Left ventricle myocardium inferior (tissue), 1 donor: ENCODE measurements around the gene OR5H14. TPM values are rescaled to one million over a fixed set of nuclear protein-coding genes. Genes with fewer than 3 reads are reported as not detected.

Source experiments
- DNase-seq: peaks from one replicate; pipeline ENCODE4 v3.0.0-alpha.2; 2020
- H3K27ac ChIP-seq: fragments of 200-600 bp; replicated peaks from 2 replicates; pipeline ENCODE4 v1.8.0; 2021
- H3K27me3 ChIP-seq: fragments of 200-600 bp; 2 replicates; pipeline ENCODE4 v1.8.0; 2021; ENCODE audit warnings: low read depth
- H3K36me3 ChIP-seq: fragments of 200-600 bp; 2 replicates; pipeline ENCODE4 v1.8.0; 2021
- H3K4me1 ChIP-seq: fragments of 200-600 bp; 2 replicates; pipeline ENCODE4 v1.8.0; 2021
- H3K4me3 ChIP-seq: fragments of 200-600 bp; 2 replicates; pipeline ENCODE4 v1.8.0; 2021; ENCODE audit warnings: mild to moderate bottlenecking, moderate library complexity
- H3K9me3 ChIP-seq: fragments of 200-600 bp; replicated peaks from 2 replicates; pipeline ENCODE4 v1.8.0; 2021
- intact Hi-C: fragments of 100-400 bp; cut with micrococcal nuclease; formaldehyde crosslinking; loops from one replicate; pipeline ENCODE4 v1.11.0; 2022
- long read RNA-seq: library from polyadenylated mRNA; unstranded; transcript quantifications from one replicate; pipeline ENCODE4 v2.0.0, GENCODE V29; 2021
- total RNA-seq: library from RNA; stranded (reverse); fragmentation: NEBNext Ultra II Directional; extraction: Animal tissue kit (Norgen Biotek cat#: 25700); gene quantifications from one replicate; pipeline ENCODE4 v1.2.1, GENCODE V29; 2021
- TF ChIP-seq, protein P1 (sequence below): fragments of 200-600 bp; IDR thresholded peaks from 2 replicates; pipeline ENCODE4 v1.8.0; 2021; ENCODE audit warnings: antibody characterized with exemption, mild to moderate bottlenecking, borderline replicate concordance
- donor health status: DM: no; HTN: yes; CAD: no; lungs with severe emphysema.

Gene OR5H14
- total RNA-seq: not detected
- long read RNA-seq: 0 reads

GRCh38 chr3:98147179-98147578 lies at the start of gene OR5H14:
Gene OR5H14 (plus strand): TSS chr3:98147479. CDS start chr3:98149386, 1,907 bp downstream.
- Histone ChIP-seq H3K27me3 (no peaks in the 10 kb centered on the region), H3K4me3 (no peak within 1 kb of the TSS), H3K36me3 (no peaks in the 10 kb centered on the region), H3K4me1 (no peaks in the 10 kb centered on the region), H3K27ac (no peak within 1 kb of the TSS), H3K9me3 (peaks cover 9% of the 10 kb centered on the region)
- TF ChIP-seq, protein P1, sequence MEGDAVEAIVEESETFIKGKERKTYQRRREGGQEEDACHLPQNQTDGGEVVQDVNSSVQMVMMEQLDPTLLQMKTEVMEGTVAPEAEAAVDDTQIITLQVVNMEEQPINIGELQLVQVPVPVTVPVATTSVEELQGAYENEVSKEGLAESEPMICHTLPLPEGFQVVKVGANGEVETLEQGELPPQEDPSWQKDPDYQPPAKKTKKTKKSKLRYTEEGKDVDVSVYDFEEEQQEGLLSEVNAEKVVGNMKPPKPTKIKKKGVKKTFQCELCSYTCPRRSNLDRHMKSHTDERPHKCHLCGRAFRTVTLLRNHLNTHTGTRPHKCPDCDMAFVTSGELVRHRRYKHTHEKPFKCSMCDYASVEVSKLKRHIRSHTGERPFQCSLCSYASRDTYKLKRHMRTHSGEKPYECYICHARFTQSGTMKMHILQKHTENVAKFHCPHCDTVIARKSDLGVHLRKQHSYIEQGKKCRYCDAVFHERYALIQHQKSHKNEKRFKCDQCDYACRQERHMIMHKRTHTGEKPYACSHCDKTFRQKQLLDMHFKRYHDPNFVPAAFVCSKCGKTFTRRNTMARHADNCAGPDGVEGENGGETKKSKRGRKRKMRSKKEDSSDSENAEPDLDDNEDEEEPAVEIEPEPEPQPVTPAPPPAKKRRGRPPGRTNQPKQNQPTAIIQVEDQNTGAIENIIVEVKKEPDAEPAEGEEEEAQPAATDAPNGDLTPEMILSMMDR: no peak
- no peak for DNase-seq
- intact Hi-C loops: no loop called here

DNA sequence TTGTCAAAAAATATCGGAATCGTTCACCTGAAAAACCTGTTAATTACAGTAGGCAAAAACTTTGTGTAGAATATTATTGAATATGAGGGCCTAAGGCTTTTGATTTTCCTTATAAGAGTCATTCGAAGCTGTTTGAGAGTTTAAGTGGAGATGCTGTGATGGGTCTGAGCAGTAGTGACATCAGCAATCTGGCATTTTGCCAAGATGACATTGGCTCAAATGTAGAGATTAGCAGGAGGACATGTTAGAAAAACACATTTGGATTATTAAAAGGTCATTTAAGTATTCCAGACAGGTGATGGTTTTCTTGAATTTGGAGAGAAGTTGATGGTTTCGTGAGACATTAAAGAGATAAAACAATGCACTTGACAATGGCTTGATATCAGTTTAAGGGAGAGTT lies 47.4 kb upstream of the OR5H14 start:
- Histone ChIP-seq H3K27ac (no peak overlapping the region), H3K36me3 (no peaks in the 10 kb centered on the region)

GRCh38 chr3:98108162-98108561 lies 39.1 kb upstream of the OR5H14 start:
- intact Hi-C loops: no loop called here
- DNase-seq: no peak
- peaks cover 39% of the 10 kb centered on the region for H3K9me3 ChIP-seq
- no peaks in the 10 kb centered on the region for H3K27me3 ChIP-seq
- no peaks in the 10 kb centered on the region for H3K36me3 ChIP-seq
- H3K4me1 ChIP-seq: no peaks in the 10 kb centered on the region
- H3K4me3 ChIP-seq: no peak overlapping the region
- no peak overlapping the region for H3K27ac ChIP-seq
- TF ChIP-seq, protein P1: no peak

More for the DNA sequence above, 47.4 kb upstream of the OR5H14 start:
- intact Hi-C loops: no loop called here
- no peak for DNase-seq
- H3K4me1 ChIP-seq: no peaks in the 10 kb centered on the region
- no peaks in the 10 kb centered on the region for H3K27me3 ChIP-seq
- peaks cover 7% of the 10 kb centered on the region for H3K9me3 ChIP-seq
- TF ChIP-seq, protein P1: no peak
- no peak overlapping the region for H3K4me3 ChIP-seq

- TF ChIP-seq, protein P1: no peak
- Histone ChIP-seq H3K4me3 (no peak overlapping the region), H3K27me3 (no peaks in the 10 kb centered on the region), H3K4me1 (no peaks in the 10 kb centered on the region), H3K27ac (no peak overlapping the region), H3K9me3 (peaks cover 55% of the 10 kb centered on the region), H3K36me3 (no peaks in the 10 kb centered on the region)
- intact Hi-C loops: no loop called here
- no peak for DNase-seq
Observed at GRCh38 chr3:98109807-98110549, 37.3 kb upstream of the OR5H14 start.

GRCh38 chr3:98110550-98110908 lies 36.8 kb upstream of the OR5H14 start:
- H3K4me1 ChIP-seq: no peaks in the 10 kb centered on the region
- H3K9me3 ChIP-seq: peaks cover 61% of the 10 kb centered on the region
- TF ChIP-seq, protein P1: no peak
- H3K36me3 ChIP-seq: no peaks in the 10 kb centered on the region
- DNase-seq: no peak
- H3K4me3 ChIP-seq: no peak overlapping the region
- no peaks in the 10 kb centered on the region for H3K27me3 ChIP-seq
- intact Hi-C loops: no loop called here
- no peak overlapping the region for H3K27ac ChIP-seq
